Measurements from ENCODE around the gene CLUH.

CLUH gene

GRCh38 chr17:2719861-2720260, 8.3 kb upstream of the CLUH start:
- DNase-seq, result no peak

GRCh38 chr17:2718150-2718938, 6.8 kb upstream of the CLUH start:
- DNase-seq, result no peak

DNA sequence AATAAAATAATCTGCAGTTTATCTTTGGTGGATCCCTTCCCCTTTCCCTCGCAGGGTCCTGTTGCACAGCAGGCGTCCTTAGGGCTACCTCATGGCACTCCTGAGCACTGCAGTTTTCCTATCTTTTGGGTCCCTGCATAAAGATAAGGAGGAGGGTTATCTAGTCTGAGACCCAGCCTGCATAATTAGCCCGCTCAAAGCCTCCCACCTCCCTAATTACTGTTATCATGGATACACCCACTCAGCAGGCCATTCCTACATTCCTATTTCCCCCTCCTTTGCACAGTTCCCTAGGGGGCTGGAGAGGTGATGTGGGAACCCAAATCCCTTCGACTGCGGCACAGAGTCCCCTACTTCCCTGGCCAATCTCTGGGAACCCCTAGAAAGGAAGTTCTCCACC, 5.1 kb upstream of the CLUH start:
- no peak for DNase-seq

DNA sequence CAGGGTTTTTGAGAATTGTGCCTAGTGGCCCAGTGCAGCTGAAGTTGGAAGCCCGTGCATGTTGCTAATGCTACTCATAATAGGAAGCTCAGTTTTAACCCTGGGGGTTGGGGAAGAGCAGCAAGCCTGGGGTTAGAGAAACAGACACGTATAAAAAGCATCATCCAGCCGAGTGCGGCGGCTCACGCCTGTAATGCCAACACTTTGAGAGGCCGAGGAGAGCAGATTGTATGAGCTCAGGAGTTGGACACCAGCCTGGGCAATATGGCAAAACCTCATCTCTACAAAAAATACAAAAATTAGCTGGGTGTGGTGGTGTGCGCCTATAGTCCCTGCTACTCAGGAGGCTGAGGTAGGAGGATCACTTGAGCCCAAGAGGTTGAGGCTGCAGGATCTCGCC, 2.3 kb upstream of the CLUH start:
- no peak for DNase-seq

DNA sequence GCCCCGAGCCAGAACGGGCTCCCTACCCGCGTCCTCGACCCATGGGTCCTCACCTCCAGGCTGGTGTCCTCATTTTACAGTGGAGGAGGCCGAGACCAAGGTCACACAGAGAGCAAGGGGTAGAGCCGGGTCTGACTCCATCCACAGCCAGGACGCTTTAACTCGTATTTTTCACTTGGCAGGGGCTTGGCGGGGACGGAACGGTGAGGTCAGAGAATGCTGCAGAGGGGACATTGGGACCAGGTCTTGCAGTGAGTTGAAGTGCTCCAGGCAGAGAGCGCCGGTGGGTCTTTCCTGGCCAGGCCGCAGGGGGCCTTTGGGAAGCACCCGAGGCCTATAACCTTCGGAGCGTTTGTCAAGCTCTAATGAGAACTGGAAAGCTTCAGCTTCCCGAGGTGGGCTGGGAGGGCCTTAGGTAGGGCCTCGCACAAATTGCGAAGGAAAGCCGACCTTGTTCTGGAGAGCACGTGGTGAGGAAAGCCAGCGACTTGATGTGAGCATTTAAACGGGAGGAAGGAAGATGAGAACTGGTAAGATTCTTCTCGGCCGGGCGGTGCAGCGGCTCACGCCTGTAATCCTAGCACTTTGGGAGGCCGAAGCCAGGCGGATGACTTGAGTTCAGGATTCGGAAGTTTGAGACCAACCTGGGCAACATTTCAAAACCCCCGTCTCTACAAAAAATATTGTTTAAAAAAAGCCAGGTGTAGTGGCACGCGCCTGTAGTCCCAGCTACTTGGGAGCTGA, 908 bp upstream of the CLUH start:
- DNase-seq, result no peak

GRCh38 chr17:2710803-2711607, 559 bp downstream of the CLUH start:
- no peak for DNase-seq

DNA sequence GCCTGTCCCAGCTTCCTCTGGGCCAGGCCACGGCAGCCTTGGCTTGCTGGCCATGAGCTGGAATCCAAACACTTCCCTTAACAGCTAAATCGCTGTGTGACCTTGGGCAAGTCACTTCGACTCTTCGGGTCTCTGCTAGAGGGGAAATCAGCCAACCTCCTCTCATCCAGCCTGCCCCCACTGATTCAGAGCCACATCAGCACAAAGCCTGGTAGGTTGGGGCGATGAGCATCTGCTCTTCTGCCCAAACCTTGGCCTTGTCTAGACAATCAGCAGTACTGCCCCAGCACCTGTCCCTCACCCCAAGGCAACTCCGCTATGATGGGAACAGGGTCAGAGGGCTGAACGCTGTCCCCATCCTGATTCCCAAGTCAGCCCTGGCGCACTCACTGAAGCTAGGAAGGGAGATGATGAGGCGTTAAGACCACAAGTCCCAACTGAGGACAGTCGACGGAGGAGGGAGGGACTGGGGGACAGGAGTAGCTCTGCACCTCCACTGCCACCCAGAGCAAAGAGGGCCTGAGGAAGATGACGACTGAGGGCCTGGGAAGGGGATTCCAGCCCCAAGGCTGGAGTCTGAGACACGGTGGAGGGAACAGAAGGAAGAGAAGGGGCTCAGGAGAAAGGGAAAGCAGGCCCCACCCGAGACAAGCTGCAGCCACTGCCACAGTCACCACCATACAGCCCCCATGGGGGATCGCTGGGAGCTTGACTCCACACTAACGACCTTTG, 1.3 kb downstream of the CLUH start:
- no peak for DNase-seq

DNA sequence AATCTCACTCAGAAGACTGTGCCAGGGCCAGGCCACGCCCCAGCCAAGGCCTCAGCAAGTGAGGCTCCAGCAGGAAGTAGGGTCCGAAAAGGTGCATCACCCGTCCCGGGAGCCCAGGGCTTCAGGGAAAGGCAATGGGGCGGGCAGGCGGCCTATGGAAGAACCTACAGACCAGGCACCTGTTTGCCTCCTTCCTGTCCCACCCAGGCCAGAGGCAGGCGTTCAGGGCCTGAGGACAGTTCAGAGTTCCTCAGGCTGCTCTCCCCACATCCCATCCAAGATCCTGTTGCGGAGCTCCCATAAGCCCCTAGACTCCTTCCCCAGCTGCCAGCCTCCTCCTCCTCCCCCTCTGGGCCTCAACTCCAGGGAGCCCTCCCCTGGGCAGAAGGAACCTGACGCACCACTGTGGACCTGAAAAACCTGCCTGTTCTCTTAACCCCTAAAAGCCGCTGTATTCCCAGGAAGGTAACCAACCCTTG, 2.3 kb downstream of the CLUH start:
- DNase-seq, result no peak

GRCh38 chr17:2708585-2709182, 2.9 kb downstream of the CLUH start:
- DNase-seq, result no peak

- no peak for DNase-seq
These were observed 3.6 kb downstream of the CLUH start for GRCh38 chr17:2707721-2708584.

GRCh38 chr17:2706911-2707510, 4.6 kb downstream of the CLUH start:
- no peak for DNase-seq

DNA sequence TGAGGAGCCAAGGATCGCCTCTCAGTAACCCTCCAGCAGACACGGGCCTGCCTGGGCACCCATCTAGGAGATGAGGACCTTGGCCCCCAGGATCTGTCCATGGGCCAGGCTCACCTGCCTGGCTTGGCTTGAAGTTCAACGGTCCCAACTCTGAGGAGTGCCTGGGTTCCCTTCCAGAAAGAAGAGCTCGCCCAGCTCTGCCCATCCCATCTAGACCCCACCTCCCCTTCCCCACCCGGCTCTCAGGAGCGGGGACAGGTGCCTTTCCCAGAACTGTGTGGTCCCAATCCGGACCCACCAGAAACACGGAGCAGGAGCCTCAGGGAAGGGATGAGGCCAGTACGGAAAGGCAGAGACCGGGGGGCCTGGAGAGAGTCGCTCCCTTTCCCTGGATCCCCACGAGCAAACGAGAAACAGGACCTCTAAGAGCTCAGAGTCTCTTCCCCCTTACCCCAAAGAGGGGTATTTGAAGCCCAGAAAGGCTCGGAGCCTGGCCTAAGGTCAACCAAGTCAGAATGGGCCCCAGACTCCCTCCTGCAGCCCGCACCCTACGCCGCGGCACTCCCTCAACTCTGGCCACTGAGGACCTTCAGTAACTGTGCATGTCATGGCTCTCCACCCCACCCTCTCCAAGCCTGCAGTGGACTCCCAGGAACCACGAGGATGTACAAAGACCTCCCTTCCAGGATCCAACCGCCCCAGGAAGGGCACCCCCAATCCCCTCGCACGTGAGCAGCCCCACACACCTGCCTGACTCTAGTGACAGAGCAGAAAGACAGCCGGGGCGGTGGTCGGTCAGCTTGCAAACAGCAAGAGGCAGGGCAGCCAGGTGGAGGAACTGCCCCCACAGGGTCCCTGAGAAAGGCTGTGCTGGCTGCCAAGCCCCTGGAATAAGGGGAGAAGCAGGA, 5.4 kb downstream of the CLUH start:
- no peak for DNase-seq

GRCh38 chr17:2705263-2705662, 6.3 kb downstream of the CLUH start:
- DNase-seq, result no peak

DNA sequence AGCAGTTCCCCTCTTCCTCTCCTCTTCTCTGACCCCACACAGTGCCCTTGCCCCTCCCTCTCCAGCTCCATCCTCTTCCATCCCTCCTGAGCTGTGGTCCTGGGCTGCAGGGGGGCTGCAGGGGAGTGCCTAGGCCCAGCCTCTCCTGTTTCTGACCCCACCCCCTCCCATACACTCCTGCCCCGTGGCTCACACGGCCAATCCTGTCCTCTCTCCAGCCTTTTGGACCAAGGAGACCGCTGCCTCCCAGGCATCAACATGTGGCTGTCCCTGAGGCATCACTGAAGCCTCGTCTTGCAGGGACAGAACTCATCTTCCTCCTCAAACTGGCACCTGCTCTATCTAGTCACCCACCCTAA, 6.7 kb downstream of the CLUH start:
- DNase-seq, result no peak

GRCh38 chr17:2704031-2704889, 7.3 kb downstream of the CLUH start:
- DNase-seq, result no peak

GRCh38 chr17:2703606-2704005, 8.0 kb downstream of the CLUH start:
- no peak for DNase-seq

- no peak for DNase-seq
These were observed 8.4 kb downstream of the CLUH start for GRCh38 chr17:2703181-2703580.

DNA sequence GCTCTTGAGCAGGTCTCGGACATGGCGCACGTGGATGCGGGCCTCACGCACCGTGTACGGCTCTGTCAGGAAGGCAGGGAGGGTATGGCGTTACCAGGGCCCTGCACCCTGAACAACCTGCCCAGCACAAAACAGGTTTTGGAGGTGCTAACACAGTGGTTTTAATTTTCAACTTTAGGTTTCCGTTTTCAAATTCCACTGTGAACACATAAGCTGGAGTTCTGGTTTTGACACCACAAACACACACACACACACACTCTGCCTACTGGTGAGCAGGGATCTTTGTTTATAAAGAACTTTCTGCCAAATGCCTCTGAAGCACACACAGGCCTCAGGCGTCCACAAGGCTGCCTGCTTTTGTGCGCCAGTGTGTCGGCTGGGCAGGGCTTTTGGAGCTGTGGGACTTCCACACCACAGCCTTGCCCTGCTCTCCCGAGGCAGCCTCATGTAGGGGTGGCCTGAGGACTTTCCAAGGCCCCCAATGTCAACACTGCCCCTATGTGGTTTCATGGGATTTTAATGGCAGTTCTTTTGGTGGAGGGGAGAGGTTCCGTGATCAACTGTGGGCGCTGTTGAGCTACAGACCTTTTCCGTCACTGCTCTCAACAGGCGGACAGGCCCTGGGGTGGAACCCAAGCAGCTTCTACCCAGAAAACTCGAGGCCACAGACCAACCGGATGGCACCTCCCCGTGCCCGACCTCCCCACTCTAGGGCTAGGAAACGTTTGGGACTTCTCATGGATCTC, 9.4 kb downstream of the CLUH start:
- DNase-seq, result no peak
